ENCODE data around the gene BCL2.

The BCL2 gene

GRCh38 chr18:63143330-63143771 lies 176.2 kb downstream of the BCL2 start:
- DNase-seq (ENCODE audit: low spot score), result no peak
- in situ Hi-C loops (cut with MboI; ENCODE audit: low pct_unique_long_range_greater_than_20kb, low sequenced_read_pairs, unreplicated experiment), result loop anchor here (25.0 kb wide), 2 partner anchors 131 to 294 kb away; no protein-coding TSS in a partner anchor
- TF ChIP-seq, protein P1, sequence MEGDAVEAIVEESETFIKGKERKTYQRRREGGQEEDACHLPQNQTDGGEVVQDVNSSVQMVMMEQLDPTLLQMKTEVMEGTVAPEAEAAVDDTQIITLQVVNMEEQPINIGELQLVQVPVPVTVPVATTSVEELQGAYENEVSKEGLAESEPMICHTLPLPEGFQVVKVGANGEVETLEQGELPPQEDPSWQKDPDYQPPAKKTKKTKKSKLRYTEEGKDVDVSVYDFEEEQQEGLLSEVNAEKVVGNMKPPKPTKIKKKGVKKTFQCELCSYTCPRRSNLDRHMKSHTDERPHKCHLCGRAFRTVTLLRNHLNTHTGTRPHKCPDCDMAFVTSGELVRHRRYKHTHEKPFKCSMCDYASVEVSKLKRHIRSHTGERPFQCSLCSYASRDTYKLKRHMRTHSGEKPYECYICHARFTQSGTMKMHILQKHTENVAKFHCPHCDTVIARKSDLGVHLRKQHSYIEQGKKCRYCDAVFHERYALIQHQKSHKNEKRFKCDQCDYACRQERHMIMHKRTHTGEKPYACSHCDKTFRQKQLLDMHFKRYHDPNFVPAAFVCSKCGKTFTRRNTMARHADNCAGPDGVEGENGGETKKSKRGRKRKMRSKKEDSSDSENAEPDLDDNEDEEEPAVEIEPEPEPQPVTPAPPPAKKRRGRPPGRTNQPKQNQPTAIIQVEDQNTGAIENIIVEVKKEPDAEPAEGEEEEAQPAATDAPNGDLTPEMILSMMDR (IDR thresholded peaks at IDR 0.05; ENCODE audit: extremely low read depth, insufficient read depth, missing control alignments), result no peak

DNA sequence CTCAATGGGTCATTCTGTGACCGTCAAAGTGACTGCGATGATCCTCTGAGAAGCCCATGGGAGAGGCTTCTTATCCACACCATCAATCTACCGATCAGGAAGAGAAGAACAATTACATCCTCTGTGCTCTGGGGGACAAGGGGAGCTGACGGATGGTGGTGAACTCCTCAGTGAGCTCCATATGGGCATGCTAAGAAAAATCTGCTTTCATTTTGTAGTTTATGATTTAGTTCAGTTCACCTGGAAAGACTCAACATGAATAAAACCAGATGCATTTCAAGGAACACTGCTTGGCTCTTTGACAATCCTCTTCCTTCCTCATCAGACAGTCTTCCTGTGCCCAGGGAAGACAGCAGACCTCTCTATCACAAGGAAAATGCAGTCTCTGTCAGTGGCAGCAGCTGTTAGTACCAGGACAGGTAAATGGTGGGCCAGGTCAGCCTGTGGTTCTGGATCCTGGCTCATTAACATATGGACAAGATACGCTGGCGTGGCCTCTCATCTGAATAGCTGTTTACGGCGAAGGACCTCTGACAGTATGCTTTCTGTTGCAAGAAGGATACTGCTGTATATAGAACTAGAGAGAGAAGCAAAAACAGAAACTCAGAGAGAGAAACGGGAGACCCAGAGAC lies 176.9 kb downstream of the BCL2 start:
- in situ Hi-C loops (cut with MboI; ENCODE audit: low pct_unique_long_range_greater_than_20kb, low sequenced_read_pairs, unreplicated experiment), result loop anchor here (25.0 kb wide), 2 partner anchors 130 to 295 kb away; no protein-coding TSS in a partner anchor
- TF ChIP-seq, protein P1 (IDR thresholded peaks at IDR 0.05; ENCODE audit: extremely low read depth, insufficient read depth, missing control alignments), result no peak
- no peak for DNase-seq (ENCODE audit: low spot score)

DNA sequence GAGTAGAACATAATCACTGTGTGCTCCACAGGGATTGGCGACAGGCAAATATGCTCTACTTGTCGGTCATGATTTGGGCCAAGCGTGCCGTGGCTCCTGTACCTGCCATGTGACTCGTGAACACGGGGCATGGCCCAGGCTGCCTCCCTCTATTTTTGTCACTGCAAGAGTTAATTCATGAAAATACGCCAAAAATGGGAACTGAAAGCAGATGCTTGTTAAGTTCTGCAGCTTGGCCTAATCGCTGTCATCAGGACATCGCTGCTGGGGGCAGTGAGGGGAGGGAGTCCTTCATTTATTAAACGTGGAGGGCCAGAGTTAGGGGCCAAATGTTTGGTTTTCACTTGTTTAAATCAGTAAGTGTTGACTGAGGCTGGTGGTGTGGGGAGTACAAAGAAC lies 177.8 kb downstream of the BCL2 start:
- in situ Hi-C loops (cut with MboI; ENCODE audit: low pct_unique_long_range_greater_than_20kb, low sequenced_read_pairs, unreplicated experiment), result loop anchor here (25.0 kb wide), 2 partner anchors 129 to 296 kb away; no protein-coding TSS in a partner anchor
- peak; percentile 72 for DNase-seq (ENCODE audit: low spot score)
- TF ChIP-seq, protein P1 (IDR thresholded peaks at IDR 0.05; ENCODE audit: extremely low read depth, insufficient read depth, missing control alignments), result no peak

- in situ Hi-C loops (cut with MboI; ENCODE audit: low pct_unique_long_range_greater_than_20kb, low sequenced_read_pairs, unreplicated experiment), result loop anchor here (25.0 kb wide), 2 partner anchors 129 to 296 kb away; no protein-coding TSS in a partner anchor
- TF ChIP-seq, protein P1 (IDR thresholded peaks at IDR 0.05; ENCODE audit: extremely low read depth, insufficient read depth, missing control alignments), result no peak
- no peak for DNase-seq (ENCODE audit: low spot score)
These were observed 178.4 kb downstream of the BCL2 start for GRCh38 chr18:63140997-63141777.

DNA sequence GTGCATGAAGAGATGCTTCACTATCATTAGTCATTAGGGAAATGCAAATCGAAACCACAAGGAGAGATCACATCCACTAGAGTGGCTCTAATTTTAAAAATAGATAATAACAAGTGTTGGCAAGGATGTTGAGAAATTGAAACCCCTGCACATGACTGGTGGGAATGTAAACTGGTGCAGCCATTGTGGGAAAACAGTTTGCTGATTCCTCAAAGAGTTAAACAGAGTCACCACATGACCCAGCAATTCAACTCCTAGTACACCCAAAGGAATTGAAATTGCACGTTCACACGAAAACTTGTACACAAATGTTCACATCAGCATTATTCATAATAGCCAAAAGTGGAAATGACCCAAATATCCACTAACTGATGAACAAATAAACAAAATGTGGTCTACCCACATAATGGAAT lies 179.5 kb downstream of the BCL2 start:
- TF ChIP-seq, protein P1 (IDR thresholded peaks at IDR 0.05; ENCODE audit: extremely low read depth, insufficient read depth, missing control alignments), result no peak
- no peak for DNase-seq (ENCODE audit: low spot score)
- in situ Hi-C loops (cut with MboI; ENCODE audit: low pct_unique_long_range_greater_than_20kb, low sequenced_read_pairs, unreplicated experiment), result loop anchor here (25.0 kb wide), 2 partner anchors 128 to 297 kb away; no protein-coding TSS in a partner anchor

DNA sequence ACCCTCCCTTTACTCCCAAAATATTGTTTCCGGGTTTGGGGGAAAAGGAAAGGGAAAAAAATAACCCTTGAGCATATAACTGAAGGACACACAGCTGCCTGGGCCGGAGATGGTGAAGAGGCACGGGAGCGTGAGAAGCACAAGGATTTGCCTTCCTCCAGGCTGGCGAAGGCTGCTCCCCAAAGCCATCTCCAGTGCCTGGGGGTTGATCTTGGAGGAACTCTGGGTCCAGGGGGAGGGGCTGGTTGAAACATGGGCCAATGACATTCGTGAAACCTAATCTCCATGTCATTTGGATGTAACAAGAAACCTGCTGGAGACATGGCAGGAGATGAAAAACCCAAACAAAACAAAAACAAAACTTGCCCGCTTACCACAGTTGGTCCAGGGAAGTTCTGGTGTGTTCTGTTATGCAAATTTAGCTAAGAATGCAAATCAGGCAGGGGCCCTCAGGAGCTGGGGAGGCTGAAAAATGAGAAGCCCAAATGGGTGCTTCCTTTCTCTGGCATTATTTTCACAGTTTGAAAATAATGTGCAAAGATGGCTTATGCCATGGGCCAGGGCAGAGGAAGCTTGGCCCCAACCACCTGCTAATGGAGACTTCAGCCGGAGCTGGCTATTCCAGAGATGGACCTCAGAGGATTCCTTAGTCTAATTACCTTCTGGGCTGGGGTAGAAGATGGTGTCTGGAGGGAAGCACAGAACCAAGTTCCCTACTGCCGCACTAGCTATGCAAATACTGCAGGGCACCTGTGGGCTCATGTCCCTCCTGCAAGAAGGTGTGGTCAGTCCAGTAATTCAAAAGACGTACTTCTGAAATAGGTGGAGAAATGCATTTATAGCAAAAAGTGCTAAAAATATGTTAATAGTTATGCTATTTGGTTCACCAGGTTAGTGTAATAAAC lies 180.9 kb downstream of the BCL2 start:
- DNase-seq (ENCODE audit: low spot score), result peak; percentile 39
- in situ Hi-C loops (cut with MboI; ENCODE audit: low pct_unique_long_range_greater_than_20kb, low sequenced_read_pairs, unreplicated experiment), result loop anchor here (25.0 kb wide), 2 partner anchors 126 to 299 kb away; no protein-coding TSS in a partner anchor
- TF ChIP-seq, protein P1 (IDR thresholded peaks at IDR 0.05; ENCODE audit: extremely low read depth, insufficient read depth, missing control alignments), result no peak

Data from GM13977 (cell line).